Measurements from ENCODE around the gene OSBPL5.

Gene OSBPL5

DNA sequence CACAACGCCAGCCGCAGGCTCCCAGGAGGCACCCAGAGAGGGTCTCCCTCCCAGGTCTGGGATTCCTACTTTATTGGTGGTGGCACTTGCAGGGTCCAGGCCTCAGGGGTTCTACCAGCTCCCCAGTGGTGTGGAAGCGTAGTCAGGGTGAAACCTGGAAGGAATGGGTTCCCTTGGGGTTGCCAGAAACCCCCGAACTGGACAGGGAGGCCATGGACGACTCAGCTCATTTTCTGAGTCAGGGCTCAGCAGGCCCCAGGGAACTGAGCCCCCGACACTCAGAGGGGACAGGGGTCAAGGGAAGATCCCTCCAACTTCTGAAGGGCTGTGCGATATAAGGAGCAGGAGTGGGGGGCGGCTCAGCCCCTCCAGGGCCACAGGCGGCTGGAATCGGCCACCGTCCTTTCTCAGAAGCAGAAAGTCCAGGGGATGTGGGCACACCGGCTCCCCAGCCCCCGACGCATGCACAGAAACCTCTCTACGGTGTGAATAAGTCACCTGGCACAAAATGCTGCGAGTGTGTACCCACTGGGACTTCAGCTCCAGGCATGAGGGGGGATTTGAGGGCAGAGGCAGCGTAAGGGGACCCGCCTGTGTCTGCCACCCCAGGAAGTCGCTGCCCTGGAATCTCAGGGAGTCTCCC is 28.4 kb upstream of the OSBPL5 start:
- TF ChIP-seq MAX (IDR thresholded peaks at IDR 0.05) = no peak
- no peak for TF ChIP-seq RAD21 (IDR thresholded peaks at IDR 0.05; ENCODE audit: low read depth)
- no peak for TF ChIP-seq CEBPB (IDR thresholded peaks at IDR 0.05)
- TF ChIP-seq EP300 (IDR thresholded peaks at IDR 0.05; ENCODE audit: borderline replicate concordance) = no peak
- TF ChIP-seq TCF12 (IDR thresholded peaks at IDR 0.05; ENCODE audit: low read depth) = no peak

GRCh38 chr11:3192511-3193372 is 27.6 kb upstream of the OSBPL5 start:
- TF ChIP-seq YY1 (IDR thresholded peaks at IDR 0.05; ENCODE audit: low read depth) (no peak), CREB1 (IDR thresholded peaks at IDR 0.05; ENCODE audit: low read depth) (no peak), MAX (IDR thresholded peaks at IDR 0.05) (no peak), EP300 (IDR thresholded peaks at IDR 0.05; ENCODE audit: borderline replicate concordance) (no peak), EGR1 (IDR thresholded peaks at IDR 0.05) (no peak), TEAD4 (IDR thresholded peaks at IDR 0.05) (no peak), ZBTB7A (IDR thresholded peaks at IDR 0.05; ENCODE audit: low read depth) (no peak), FOXM1 (IDR thresholded peaks at IDR 0.05; ENCODE audit: borderline replicate concordance, low read depth) (no peak), RAD21 (IDR thresholded peaks at IDR 0.05; ENCODE audit: low read depth) (no peak), CEBPB (IDR thresholded peaks at IDR 0.05) (no peak), NFIC (IDR thresholded peaks at IDR 0.05) (no peak), REST (IDR thresholded peaks at IDR 0.05; ENCODE audit: low read depth) (no peak)

DNA sequence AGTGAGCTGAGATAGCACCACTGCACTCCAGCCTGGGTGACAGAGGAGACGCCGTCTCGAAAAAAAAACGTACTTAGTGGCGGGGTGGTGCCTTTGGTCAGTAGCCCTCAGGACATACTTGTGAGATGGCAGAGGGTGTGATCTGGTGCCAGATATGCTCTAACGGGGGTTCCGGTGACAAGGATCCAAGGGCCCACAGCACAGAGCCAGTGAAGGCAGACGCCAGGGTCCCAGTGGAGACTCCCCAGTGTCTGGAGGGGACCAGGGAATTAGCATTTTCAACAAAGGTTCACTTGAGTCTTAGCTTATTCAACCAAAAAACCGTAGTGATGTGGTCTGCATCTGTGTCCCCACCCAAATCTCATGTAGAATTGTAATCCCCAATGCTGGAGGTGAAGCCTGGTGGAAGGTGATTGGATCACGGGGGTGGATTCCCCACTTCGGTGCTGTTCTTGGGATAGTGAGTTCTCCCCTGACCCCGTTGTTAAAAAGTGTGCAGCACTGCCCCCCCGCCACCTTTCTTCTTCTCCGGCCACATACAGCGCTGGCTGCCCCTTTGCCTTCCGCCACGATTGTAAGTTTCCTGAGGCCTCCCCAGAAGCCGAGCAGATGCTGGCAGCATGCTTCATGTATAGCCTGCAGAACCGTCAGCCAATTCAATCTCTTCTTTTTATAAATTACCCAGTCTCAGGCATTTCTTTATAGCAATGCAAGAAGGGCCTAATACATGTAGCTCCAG is 26.6 kb upstream of the OSBPL5 start:
- TF ChIP-seq ZBTB7A (IDR thresholded peaks at IDR 0.05; ENCODE audit: low read depth) = no peak
- TF ChIP-seq CREB1 (IDR thresholded peaks at IDR 0.05; ENCODE audit: low read depth) = no peak
- TF ChIP-seq YY1 (IDR thresholded peaks at IDR 0.05; ENCODE audit: low read depth) = no peak
- TF ChIP-seq MAX (IDR thresholded peaks at IDR 0.05) = no peak
- no peak for TF ChIP-seq TEAD4 (IDR thresholded peaks at IDR 0.05)
- no peak for TF ChIP-seq EP300 (IDR thresholded peaks at IDR 0.05; ENCODE audit: borderline replicate concordance)
- no peak for TF ChIP-seq REST (IDR thresholded peaks at IDR 0.05; ENCODE audit: low read depth)

GRCh38 chr11:3190600-3190999 is 25.5 kb upstream of the OSBPL5 start:
- no peak for TF ChIP-seq CEBPB (IDR thresholded peaks at IDR 0.05)
- no peak for TF ChIP-seq REST (IDR thresholded peaks at IDR 0.05; ENCODE audit: low read depth)
- TF ChIP-seq YY1 (IDR thresholded peaks at IDR 0.05; ENCODE audit: low read depth) = no peak
- TF ChIP-seq CREB1 (IDR thresholded peaks at IDR 0.05; ENCODE audit: low read depth) = no peak
- TF ChIP-seq EGR1 (IDR thresholded peaks at IDR 0.05) = no peak
- TF ChIP-seq TAF1 (IDR thresholded peaks at IDR 0.05; ENCODE audit: low read depth) = no peak
- no peak for TF ChIP-seq EP300 (IDR thresholded peaks at IDR 0.05; ENCODE audit: borderline replicate concordance)
- no peak for TF ChIP-seq TCF12 (IDR thresholded peaks at IDR 0.05; ENCODE audit: low read depth)
- no peak for TF ChIP-seq RAD21 (IDR thresholded peaks at IDR 0.05; ENCODE audit: low read depth)
- no peak for TF ChIP-seq USF1 (IDR thresholded peaks at IDR 0.05)
- no peak for TF ChIP-seq ZBTB7A (IDR thresholded peaks at IDR 0.05; ENCODE audit: low read depth)
- no peak for TF ChIP-seq FOXM1 (IDR thresholded peaks at IDR 0.05; ENCODE audit: borderline replicate concordance, low read depth)

Data from Ishikawa (cell line).